Type B pancreatic cell (in vitro differentiated cells): ENCODE results near the gene DNM1L. TPM values are rescaled to one million over a fixed set of nuclear protein-coding genes. Genes with fewer than 3 reads are reported as not detected.
A peak's percentile ranks its signal among the peaks of the same experiment; 100 is the strongest.

Source experiments
- DNase-seq: peaks from one replicate; pipeline ENCODE4 v3.0.0; 2021; ENCODE audit warnings: mixed read lengths; ENCODE audit not compliant: unreplicated experiment; ENCODE audit errors: extremely low spot score
- H3K27ac Mint-ChIP-seq: 2 replicates; pipeline ENCODE4 v1.8.0; 2021; ENCODE audit warnings: mild to moderate bottlenecking, mixed read lengths
- H3K27me3 Mint-ChIP-seq: 2 replicates; pipeline ENCODE4 v1.8.0; 2021; ENCODE audit warnings: mixed read lengths
- H3K36me3 Mint-ChIP-seq: 2 replicates; pipeline ENCODE4 v1.8.0; 2021; ENCODE audit warnings: mixed read lengths
- H3K4me1 Mint-ChIP-seq: one replicate; pipeline ENCODE4 v1.8.0; 2021; ENCODE audit warnings: mixed read lengths; ENCODE audit not compliant: unreplicated experiment
- H3K4me3 Mint-ChIP-seq: 2 replicates; pipeline ENCODE4 v1.8.0; 2021; ENCODE audit warnings: mild to moderate bottlenecking, mixed read lengths
- H3K9me3 Mint-ChIP-seq: 2 replicates; pipeline ENCODE4 v1.8.0; 2021; ENCODE audit warnings: mixed read lengths
- total RNA-seq: library from RNA; stranded (reverse); gene quantifications from 2 replicates; pipeline ENCODE4 v1.2.1, GENCODE V29; 2021; ENCODE audit warnings: low replicate concordance
- TF ChIP-seq, protein P1 (sequence below): fragments of 200-600 bp; sonication (generic); conservative IDR thresholded peaks from 2 replicates; pipeline ENCODE4 v1.5.0; 2021; ENCODE audit warnings: antibody characterized with exemption, mild to moderate bottlenecking

Gene DNM1L
- total RNA-seq, 1 donor from 2014 or later: 76.8 TPM

DNA sequence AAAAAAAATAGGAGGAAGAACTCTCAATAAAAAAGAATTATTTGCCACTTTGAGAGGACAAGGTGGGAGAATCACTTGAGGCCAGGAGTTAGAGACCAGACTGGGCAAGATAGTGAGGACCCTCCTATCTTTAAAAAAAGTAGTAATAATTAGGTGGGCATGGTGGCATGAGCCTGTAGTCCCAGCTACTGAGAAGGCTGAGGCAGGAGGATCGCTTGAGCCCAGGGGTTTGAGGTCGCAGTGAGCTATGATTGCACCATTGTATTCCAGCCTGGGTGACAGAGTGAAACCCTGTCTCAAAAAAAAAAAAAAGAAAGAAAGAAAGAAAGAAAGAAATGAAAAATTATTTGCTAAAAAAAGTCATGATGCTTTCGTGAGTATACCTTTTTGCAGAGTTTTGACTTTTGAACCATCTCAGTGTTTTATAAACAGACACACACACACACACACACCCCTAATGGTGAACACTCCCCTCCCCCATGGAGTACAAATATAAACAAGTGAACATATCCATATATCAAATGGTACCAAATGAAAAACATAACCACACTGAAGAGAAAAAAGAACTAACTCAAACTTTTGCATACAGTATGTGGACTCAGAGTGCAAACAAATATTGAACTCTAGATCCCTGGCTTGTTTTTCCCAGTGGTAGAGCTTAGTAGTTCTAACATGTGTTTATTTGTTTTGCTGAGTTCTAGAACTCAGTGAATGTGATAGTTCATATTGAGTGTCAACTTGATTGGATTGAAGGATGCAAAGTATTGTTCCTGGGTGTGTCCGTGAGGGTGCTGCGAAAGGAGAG is 27.7 kb upstream of the DNM1L start:
- Mint-ChIP-seq H3K4me1 (no peaks in the 10 kb centered on the region), H3K9me3 (no peaks in the 10 kb centered on the region), H3K27ac (no peak overlapping the region), H3K36me3 (peaks cover 5% of the 10 kb centered on the region), H3K27me3 (no peaks in the 10 kb centered on the region), H3K4me3 (no peak overlapping the region)
- TF ChIP-seq, protein P1, sequence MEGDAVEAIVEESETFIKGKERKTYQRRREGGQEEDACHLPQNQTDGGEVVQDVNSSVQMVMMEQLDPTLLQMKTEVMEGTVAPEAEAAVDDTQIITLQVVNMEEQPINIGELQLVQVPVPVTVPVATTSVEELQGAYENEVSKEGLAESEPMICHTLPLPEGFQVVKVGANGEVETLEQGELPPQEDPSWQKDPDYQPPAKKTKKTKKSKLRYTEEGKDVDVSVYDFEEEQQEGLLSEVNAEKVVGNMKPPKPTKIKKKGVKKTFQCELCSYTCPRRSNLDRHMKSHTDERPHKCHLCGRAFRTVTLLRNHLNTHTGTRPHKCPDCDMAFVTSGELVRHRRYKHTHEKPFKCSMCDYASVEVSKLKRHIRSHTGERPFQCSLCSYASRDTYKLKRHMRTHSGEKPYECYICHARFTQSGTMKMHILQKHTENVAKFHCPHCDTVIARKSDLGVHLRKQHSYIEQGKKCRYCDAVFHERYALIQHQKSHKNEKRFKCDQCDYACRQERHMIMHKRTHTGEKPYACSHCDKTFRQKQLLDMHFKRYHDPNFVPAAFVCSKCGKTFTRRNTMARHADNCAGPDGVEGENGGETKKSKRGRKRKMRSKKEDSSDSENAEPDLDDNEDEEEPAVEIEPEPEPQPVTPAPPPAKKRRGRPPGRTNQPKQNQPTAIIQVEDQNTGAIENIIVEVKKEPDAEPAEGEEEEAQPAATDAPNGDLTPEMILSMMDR: no peak
- DNase-seq: peak; percentile 0

DNA sequence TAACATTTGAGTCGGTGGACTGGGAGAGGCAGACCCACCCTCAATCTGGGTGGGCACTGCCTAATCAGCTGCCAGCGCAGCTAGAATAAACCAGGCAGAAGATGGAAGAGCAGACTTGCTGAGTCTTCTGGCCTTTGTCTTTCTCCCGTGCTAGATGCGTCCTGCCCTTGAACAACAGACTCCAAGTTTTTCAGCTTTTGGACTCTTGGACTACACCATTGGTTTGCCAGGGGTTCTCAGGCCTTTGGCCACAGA is 27.2 kb upstream of the DNM1L start:
- no peaks in the 10 kb centered on the region for H3K4me1 Mint-ChIP-seq
- H3K36me3 Mint-ChIP-seq: peaks cover 5% of the 10 kb centered on the region
- no peak overlapping the region for H3K4me3 Mint-ChIP-seq
- no peak overlapping the region for H3K27ac Mint-ChIP-seq
- TF ChIP-seq, protein P1: no peak
- no peaks in the 10 kb centered on the region for H3K9me3 Mint-ChIP-seq
- no peaks in the 10 kb centered on the region for H3K27me3 Mint-ChIP-seq
- DNase-seq: no peak

DNA sequence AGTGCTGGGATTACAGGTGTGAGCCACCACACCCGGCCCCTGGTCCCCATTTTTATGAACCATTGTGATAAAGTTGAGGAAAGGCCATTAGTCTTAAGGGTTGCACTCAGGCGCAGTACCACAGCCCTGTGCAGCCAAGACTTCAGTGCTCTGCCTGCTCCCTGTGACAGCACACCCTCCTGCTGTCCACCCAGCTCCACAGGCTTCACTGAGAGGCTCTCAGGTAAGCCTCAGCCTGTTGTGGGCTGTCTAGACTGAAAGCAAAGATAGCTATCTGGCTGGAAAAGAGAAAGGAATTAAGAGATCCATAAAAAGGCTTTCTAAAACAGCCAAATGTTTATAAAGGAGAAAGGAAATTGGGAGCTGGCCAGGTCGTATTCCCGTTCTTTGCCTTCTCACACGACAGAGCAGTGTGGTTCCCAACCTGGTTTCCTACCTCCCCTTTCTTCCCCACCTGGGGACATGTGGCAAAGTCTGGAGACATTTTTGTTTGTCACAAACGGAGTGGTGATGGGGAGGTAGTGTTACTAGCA is 19.1 kb upstream of the DNM1L start:
- DNase-seq: no peak
- H3K36me3 Mint-ChIP-seq: no peaks in the 10 kb centered on the region
- H3K27ac Mint-ChIP-seq: peak overlapping the region; percentile 33

DNA sequence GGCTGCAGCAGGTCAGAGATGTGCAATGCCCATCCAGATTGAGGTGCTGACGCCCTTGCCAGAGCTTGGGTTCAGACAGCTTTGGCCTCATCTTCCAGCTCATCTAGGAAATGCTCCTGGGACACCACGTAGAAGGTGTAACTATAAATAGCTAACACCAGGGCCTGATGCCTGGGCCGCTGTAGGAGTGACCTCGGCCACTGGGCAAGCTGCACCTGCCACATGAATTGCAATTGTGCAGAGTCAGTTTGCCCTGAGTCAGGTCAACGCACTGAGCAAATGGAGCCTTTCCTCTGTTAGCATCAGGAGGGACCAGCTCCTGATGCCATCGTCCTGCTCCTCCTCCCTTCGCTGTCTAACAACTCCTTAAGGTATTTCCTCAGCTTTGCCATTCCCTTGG is 17.4 kb upstream of the DNM1L start:
- Mint-ChIP-seq H3K4me1 (peaks cover 3% of the 10 kb centered on the region), H3K27ac (no peak overlapping the region), H3K36me3 (no peaks in the 10 kb centered on the region), H3K9me3 (no peaks in the 10 kb centered on the region), H3K27me3 (no peaks in the 10 kb centered on the region), H3K4me3 (no peak overlapping the region)
- no peak for DNase-seq
- TF ChIP-seq, protein P1: no peak

More for the DNA sequence above, 19.1 kb upstream of the DNM1L start:
- Mint-ChIP-seq H3K4me3 (no peak overlapping the region), H3K9me3 (no peaks in the 10 kb centered on the region), H3K27me3 (no peaks in the 10 kb centered on the region), H3K4me1 (peaks cover 3% of the 10 kb centered on the region)
- TF ChIP-seq, protein P1: no peak

DNA sequence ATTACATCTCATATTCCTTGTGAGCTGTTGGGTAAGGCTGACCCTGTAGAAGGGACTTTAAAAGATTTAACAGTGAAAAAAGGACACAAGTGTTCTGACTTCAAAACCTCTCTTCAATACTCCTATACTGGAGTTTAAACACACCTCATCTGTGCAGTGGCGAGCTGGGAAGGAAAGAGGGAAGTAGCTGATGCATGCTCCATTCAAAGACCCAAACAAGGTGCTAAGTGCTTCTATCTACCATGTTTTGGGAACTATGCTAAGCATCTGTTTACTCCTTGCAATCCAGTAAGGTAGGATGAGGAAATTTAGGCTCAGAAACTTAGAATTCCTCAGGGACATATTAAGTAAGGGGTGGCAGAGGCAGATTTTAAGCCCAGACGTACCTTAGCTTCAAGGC is 16.4 kb upstream of the DNM1L start:
- peaks cover under 1% of the 10 kb centered on the region for H3K4me1 Mint-ChIP-seq
- TF ChIP-seq, protein P1: no peak
- DNase-seq: no peak
- no peak overlapping the region for H3K4me3 Mint-ChIP-seq
- H3K27ac Mint-ChIP-seq: peak overlapping the region; percentile 61
- H3K36me3 Mint-ChIP-seq: peaks cover 4% of the 10 kb centered on the region
- no peaks in the 10 kb centered on the region for H3K9me3 Mint-ChIP-seq
- H3K27me3 Mint-ChIP-seq: no peaks in the 10 kb centered on the region
